Immature natural killer cell (primary cell): ENCODE results near the gene F2RL1. TPM values are rescaled to one million over a fixed set of nuclear protein-coding genes. Genes with fewer than 3 reads are reported as not detected.
"Not testable (repeated sequence)": the region's sequence is repeated elsewhere in the genome, so short reads cannot be mapped to it uniquely, and the experiment has no call there.

Experiments used
- DNase-seq, 3 donors: peaks; one replicate each; pipeline ENCODE4 v3.0.0; 2022; ENCODE audit warnings: mixed read lengths in 1 of 3
- H3K27ac Mint-ChIP-seq, 6 donors: one replicate each; pipeline ENCODE4 v1.8.0; 2020; ENCODE audit warnings: mixed read lengths in 6 of 6, mild to moderate bottlenecking in 5 of 6, inconsistent platforms in 4 of 6, moderate library complexity in 3 of 6
- H3K27me3 Mint-ChIP-seq, 3 donors: one replicate each; pipeline ENCODE4 v1.8.0; 2020 to 2021; ENCODE audit warnings: low read depth in 3 of 3, mild to moderate bottlenecking in 3 of 3, mixed read lengths in 3 of 3, moderate library complexity in 3 of 3, inconsistent platforms in 1 of 3
- H3K36me3 Mint-ChIP-seq, 3 donors: one replicate each; pipeline ENCODE4 v1.8.0; 2020; ENCODE audit warnings: mixed read lengths in 3 of 3, inconsistent platforms in 2 of 3, mild to moderate bottlenecking in 2 of 3
- H3K4me1 Mint-ChIP-seq, 2 donors: one replicate each; pipeline ENCODE4 v1.8.0; 2020; ENCODE audit warnings: inconsistent platforms in 2 of 2, mild to moderate bottlenecking in 2 of 2, mixed read lengths in 2 of 2, moderate library complexity in 1 of 2
- H3K4me3 Mint-ChIP-seq, 5 donors: one replicate each; pipeline ENCODE4 v1.8.0; 2020; ENCODE audit warnings: mild to moderate bottlenecking in 5 of 5, mixed read lengths in 5 of 5, inconsistent platforms in 3 of 5, moderate library complexity in 3 of 5
- H3K9me3 Mint-ChIP-seq, 6 donors: one replicate each; pipeline ENCODE4 v1.8.0; 2020; ENCODE audit warnings: mild to moderate bottlenecking in 6 of 6, mixed read lengths in 6 of 6, inconsistent platforms in 4 of 6, moderate library complexity in 3 of 6
- polyA plus RNA-seq, 3 donors: library from polyadenylated mRNA; unstranded; fragments of 300-500 nt; fragmentation: Illumina TruSeq; gene quantifications; one replicate each; pipeline ENCODE4 v1.2.3, GENCODE V29; 2021

The F2RL1 gene
- polyA plus RNA-seq, 3 donors from 2014 or later = 0.53 to 2.1 TPM; not detected in 1

DNA sequence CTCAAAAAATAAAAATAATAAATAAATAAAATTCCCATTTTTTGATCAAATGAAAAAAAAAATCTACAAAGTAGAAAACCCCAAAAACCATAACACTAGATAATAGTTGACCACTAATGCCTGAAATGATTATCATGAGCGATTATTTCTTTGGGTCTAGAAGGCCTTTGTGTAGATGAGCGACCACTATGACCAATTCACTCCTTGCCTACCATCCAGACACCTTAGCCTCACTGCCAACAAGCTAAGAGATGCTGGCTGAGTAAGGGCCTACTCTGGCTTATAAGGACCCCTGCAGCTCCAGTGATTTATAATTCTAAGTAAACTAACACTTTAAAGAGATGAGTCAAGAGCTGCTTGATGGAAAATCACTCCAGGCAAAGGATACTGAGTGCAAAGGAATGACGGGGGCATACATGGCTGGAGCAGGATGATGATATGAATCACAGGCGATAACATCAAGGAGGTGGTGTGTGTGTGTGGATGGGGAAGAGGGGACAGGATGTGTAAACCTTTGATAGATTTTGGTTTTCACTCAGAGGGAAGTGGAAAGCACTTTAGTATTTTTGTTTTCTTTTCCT is 4.8 kb upstream of the F2RL1 start:
- H3K36me3 Mint-ChIP-seq = no peaks in the 10 kb centered on the region

DNA sequence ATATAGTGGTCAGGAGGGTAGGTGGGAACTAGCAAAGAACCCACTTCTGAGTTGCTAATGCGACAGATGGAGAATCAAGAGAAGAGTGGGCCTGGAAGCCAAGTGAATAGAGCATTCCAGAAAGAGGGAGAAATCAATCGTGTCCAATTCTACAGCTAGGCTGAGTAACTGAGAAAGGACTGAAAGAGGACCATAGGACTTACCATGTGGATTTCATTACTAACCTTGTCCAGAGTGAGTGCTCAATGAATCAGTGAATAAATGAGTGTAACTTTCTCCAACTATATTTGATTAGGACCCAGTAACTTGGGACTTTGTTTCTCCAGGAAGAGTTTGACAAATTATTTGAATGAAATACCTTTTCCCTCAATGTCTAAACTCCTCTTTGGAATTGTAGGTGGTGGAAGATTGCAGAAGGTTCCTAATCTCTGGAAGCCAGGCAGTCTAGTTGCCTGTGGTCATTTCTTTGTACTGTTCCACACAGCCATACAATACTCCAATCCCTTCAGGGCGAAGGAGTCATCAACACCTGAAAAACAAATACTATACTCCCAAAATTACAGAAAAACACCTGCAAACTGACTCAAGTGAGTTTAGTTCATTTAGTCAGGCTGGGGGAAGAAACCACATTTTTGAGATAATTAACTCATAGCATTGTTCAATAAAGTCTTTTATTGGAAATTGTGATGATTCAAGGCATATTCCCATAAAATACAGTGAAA is 2.6 kb upstream of the F2RL1 start:
- no peaks in the 10 kb centered on the region for H3K36me3 Mint-ChIP-seq

More for the DNA sequence above, 4.8 kb upstream of the F2RL1 start:
- no peak overlapping the region for H3K27ac Mint-ChIP-seq
- peaks cover 10 to 13% (median 11%) of the 10 kb centered on the region in 3 donors for H3K27me3 Mint-ChIP-seq
- DNase-seq = no peak
- H3K4me1 Mint-ChIP-seq = peaks cover 7% of the 10 kb centered on the region in 2 donors
- H3K9me3 Mint-ChIP-seq = no peaks in the 10 kb centered on the region
- H3K4me3 Mint-ChIP-seq = no peak overlapping the region

DNA sequence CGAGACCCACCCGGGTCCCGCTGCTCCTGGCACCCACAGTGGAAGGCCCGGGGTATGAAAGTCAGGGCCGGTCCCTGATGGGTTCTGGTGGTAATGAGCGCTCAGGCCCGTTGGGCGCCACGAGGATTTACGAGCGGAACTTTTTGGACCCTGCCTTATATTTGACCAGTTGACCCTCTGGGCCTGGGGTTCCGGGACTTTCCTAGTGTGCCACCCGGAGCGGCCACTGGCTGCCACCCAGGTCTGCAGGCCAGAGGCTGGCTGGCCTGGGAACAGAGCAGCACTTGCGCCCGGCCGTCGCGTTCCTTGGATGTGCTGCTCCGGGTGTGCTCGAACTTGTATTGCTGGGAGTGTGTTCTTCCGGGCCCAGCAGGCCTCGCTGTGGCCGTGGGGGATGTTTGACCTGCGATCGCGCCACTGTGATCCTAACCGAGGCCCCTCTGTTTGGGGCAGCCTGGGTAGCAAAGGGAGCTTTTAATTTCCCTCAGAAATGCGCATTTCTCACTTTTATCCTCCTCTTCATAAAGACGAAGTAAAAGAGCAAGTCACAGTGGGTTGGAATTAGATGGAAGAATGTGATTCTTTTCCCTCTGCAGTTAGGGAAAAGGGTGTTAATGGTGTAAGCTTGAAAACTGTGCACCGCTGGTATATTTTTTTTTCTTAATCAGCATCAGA is 1.2 kb downstream of the F2RL1 start:
- peaks cover 19 to 26% (median 22%) of the 10 kb centered on the region in 3 donors for H3K27me3 Mint-ChIP-seq
- H3K4me1 Mint-ChIP-seq = peaks cover 7 to 12% of the 10 kb centered on the region in 2 donors
- DNase-seq = no peak
- H3K9me3 Mint-ChIP-seq = peaks cover 0 to 3% (median 0%) of the 10 kb centered on the region in 6 donors
- peak overlapping the region; percentile 64 to 81 (median 76) for H3K4me3 Mint-ChIP-seq
- no peak overlapping the region for H3K27ac Mint-ChIP-seq
- H3K36me3 Mint-ChIP-seq = no peaks in the 10 kb centered on the region

More for the DNA sequence above, 2.6 kb upstream of the F2RL1 start:
- Mint-ChIP-seq H3K27me3 (peaks cover 15 to 26% (median 21%) of the 10 kb centered on the region in 3 donors), H3K4me3 (no peak overlapping the region), H3K9me3 (no peaks in the 10 kb centered on the region), H3K27ac (no peak overlapping the region), H3K4me1 (peaks cover 7 to 12% of the 10 kb centered on the region in 2 donors)
- no peak for DNase-seq

DNA sequence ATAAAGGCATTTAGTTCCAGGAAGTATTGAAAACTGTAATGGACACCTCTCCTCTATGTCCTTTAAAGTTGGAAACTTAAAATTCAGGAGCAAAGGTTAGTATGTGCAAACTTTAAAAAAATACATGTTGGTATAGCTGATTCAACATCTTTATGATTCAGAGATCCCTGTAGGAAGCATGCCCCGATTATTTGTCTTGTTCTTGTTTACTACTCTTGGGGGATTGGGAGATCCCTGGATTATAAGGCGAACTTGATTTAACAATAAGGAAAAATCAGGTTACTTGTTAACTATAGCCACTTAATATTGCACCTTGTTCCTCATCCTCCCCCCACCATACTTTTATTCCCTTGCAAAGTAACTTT is 1.7 kb downstream of the F2RL1 start:
- Mint-ChIP-seq H3K36me3 (no peaks in the 10 kb centered on the region), H3K9me3 (peaks cover 0 to 3% (median 0%) of the 10 kb centered on the region in 6 donors), H3K4me1 (peaks cover 7 to 12% of the 10 kb centered on the region in 2 donors), H3K27ac (no peak overlapping the region), H3K27me3 (peaks cover 19 to 26% (median 22%) of the 10 kb centered on the region in 3 donors), H3K4me3 (peak overlapping the region; percentile 13 to 76 (median 64))
- no peak for DNase-seq

DNA sequence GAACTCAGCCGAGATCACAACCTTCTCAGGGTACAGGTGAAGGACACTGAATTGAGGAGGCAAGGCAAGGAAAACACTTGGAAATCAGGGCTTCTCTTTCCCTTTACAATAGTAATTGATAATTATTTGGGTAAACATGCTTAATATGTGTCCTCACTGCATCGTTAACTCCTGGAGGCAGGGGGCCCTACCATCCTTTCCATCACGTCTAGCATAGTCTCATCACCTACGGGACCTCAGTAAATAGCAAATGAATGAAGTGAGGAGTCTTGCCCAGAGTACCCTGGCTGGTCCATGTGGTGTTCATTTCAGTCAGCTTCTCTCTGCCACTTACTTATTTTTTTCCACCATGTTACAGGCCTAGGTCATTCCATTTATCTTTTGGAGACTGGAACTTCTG is 2.3 kb downstream of the F2RL1 start:
- H3K9me3 Mint-ChIP-seq = peaks cover 0 to 3% (median 0%) of the 10 kb centered on the region in 6 donors

DNA sequence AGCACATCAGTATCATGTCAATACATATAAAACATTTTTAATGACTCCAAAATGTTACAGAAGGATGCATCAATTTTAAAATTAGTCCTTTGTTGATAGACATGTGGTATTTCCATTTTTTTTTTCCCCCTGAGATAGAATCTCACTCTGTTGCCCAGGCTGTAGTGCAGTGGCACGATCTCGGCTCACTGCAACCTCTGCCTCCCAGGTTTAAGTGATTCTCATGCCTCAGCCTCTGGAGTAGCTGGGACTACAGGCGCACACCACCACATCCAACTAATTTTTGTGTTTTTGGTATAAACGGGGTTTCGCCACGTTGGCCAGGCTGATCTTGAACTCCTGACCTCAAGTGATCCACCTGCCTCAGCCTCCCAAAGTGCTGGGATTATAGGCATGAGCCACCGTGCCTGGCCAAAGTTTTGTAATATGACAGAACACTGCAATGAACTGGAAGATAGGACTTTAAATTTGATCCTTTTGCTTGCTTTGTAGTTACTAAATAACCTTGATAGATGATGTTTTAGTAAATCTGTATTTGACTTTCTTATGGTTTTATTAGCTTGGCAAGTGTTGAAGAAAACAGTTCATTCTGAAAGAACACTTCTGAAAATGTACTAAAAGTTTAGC is 3.4 kb downstream of the F2RL1 start:
- not testable (repeated sequence) for H3K27ac Mint-ChIP-seq, DNase-seq, H3K4me3 Mint-ChIP-seq, H3K36me3 Mint-ChIP-seq, H3K9me3 Mint-ChIP-seq
- peaks cover 15 to 23% (median 22%) of the 10 kb centered on the region in 3 donors for H3K27me3 Mint-ChIP-seq
- H3K4me1 Mint-ChIP-seq = peaks cover 7 to 12% of the 10 kb centered on the region in 2 donors

More for the DNA sequence above, 2.3 kb downstream of the F2RL1 start:
- H3K4me3 Mint-ChIP-seq = peak overlapping the region in 1 of 5 donors; percentile 2
- peaks cover 7 to 12% of the 10 kb centered on the region in 2 donors for H3K4me1 Mint-ChIP-seq
- DNase-seq = no peak
- peaks cover 19 to 29% (median 22%) of the 10 kb centered on the region in 3 donors for H3K27me3 Mint-ChIP-seq
- H3K36me3 Mint-ChIP-seq = no peaks in the 10 kb centered on the region
- H3K27ac Mint-ChIP-seq = no peak overlapping the region

DNA sequence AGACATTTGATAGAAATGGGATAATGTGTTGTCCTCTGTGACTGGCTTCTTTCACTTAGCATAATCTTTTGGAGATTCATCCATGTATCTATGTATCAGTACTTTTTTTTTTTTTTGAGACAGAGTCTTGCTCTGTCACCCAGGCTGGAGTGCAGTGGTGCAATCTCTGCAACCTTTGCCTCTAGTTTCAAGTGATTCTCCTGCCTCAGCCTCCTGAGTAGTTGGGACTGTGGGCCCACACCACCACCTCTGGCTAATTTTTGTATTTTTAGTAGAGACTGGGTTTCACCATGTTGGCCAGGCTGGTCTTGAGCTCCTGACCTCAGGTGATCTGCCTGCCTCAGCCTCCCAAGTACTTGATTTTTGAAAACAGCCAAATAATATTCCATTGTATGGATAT is 7.6 kb downstream of the F2RL1 start:
- H3K4me3 Mint-ChIP-seq, H3K27ac Mint-ChIP-seq, H3K36me3 Mint-ChIP-seq, H3K4me1 Mint-ChIP-seq, DNase-seq, H3K9me3 Mint-ChIP-seq, H3K27me3 Mint-ChIP-seq: not testable (repeated sequence)

DNA sequence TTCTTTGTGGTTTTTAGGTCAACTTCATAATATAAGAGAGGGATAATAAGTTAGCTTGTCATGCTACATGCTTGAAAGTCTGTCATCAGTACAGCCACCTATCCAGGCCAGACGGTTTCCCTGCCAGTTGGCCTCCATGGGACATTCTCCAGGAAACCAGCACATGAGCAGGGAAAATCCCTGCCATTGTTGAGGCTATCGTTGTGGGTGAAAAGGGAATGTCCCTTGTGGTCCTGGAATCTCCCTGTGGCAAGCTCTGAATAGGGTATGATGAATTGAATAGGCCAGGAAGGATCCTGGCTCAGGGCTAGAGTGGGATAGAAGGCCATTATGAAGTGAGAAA is 12.3 kb downstream of the F2RL1 start:
- no peak for DNase-seq
- peaks cover 0 to 6% (median 0%) of the 10 kb centered on the region in 3 donors for H3K27me3 Mint-ChIP-seq
- no peaks in the 10 kb centered on the region for H3K4me1 Mint-ChIP-seq
- H3K27ac Mint-ChIP-seq = no peak overlapping the region
- H3K36me3 Mint-ChIP-seq = no peaks in the 10 kb centered on the region
- H3K9me3 Mint-ChIP-seq = no peaks in the 10 kb centered on the region
- H3K4me3 Mint-ChIP-seq = no peak overlapping the region

DNA sequence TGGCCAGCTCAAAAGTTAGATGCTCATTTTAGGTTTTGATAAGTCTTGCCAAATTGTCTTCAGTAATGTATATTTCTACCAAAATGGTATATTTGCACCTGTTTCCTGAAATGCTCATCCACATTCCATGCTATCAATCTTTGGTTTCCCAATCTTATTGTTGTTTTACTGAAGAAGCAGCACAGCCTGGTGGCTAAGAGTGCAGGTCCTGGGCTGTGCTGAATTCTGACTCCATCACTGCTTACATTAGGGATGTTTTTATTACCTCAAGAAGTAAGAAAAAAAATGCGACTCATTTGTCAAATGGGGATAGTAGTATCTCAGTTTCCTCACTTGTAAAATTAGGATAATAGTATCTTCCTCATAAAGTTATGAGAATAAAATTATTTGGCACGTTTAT is 17.4 kb downstream of the F2RL1 start:
- Mint-ChIP-seq H3K36me3 (no peaks in the 10 kb centered on the region), H3K27me3 (peaks cover 0 to 2% (median 0%) of the 10 kb centered on the region in 3 donors), H3K27ac (no peak overlapping the region), H3K4me1 (no peaks in the 10 kb centered on the region), H3K4me3 (no peak overlapping the region), H3K9me3 (no peaks in the 10 kb centered on the region)
- DNase-seq = no peak

DNA sequence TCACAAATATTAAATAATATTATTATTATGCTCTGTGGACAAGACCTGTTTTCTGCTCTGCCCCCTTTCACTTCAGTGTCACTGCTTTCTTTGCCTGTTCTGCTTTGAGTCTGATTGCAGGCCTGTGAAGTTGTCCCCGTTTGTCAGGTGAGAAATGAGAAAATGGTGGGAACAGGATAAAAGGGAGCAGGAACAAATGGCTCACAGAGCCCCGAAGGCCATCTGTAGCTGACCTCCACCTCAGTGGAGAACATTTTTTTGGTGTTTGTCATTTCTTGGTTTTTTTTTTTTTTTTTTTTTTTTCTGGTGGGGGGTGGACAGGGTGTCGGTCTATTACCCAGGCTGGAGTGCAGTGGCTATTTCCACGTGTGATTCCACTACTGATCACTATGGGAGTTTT is 17.8 kb downstream of the F2RL1 start:
- no peaks in the 10 kb centered on the region for H3K36me3 Mint-ChIP-seq
- no peak overlapping the region for H3K4me3 Mint-ChIP-seq
- H3K4me1 Mint-ChIP-seq = no peaks in the 10 kb centered on the region
- no peak overlapping the region for H3K27ac Mint-ChIP-seq
- H3K27me3 Mint-ChIP-seq = peaks cover 0 to 3% (median 0%) of the 10 kb centered on the region in 3 donors
- H3K9me3 Mint-ChIP-seq = no peaks in the 10 kb centered on the region
- DNase-seq = no peak

DNA sequence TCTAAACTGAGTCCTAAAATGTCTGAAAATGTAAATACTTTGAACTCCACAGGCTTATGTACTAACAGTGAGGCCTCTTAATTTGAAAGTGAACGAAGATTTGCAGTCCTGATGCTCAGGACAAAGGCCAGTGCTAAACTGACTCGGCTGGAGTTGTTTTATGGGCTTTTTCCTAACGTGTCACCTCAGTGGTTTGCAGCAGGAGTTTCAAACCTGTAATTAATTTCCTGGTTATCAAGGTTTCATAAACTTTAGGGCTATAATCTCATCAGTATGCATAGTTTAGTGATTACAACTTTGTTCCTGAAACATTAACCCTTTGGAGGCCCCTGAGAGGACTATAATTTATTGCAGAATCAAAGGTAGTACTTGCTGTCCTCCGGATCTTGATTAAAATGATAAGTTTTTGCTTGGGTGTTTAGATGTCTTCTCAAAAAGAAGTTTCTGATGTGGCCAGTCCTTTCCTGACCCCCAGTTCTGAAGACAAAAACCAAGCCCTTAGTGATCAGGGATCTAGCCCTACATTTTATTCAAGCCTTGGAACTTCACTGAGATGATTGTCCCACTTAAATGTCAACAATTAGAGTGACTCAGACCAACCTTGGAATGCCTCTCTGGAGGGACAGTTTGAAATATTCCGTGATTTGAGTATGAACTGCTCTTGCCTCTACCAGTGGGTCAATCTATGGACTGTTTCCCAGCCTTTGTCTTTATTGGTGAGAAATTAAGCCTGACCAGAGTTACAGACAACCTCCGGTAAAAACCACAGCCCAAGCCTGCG is 19.8 kb downstream of the F2RL1 start:
- Mint-ChIP-seq H3K4me1 (no peaks in the 10 kb centered on the region), H3K36me3 (peaks cover 0 to 3% (median 0%) of the 10 kb centered on the region in 3 donors), H3K4me3 (no peak overlapping the region), H3K27me3 (peaks cover 0 to 3% (median 0%) of the 10 kb centered on the region in 3 donors), H3K9me3 (no peaks in the 10 kb centered on the region), H3K27ac (no peak overlapping the region)
- DNase-seq = no peak

DNA sequence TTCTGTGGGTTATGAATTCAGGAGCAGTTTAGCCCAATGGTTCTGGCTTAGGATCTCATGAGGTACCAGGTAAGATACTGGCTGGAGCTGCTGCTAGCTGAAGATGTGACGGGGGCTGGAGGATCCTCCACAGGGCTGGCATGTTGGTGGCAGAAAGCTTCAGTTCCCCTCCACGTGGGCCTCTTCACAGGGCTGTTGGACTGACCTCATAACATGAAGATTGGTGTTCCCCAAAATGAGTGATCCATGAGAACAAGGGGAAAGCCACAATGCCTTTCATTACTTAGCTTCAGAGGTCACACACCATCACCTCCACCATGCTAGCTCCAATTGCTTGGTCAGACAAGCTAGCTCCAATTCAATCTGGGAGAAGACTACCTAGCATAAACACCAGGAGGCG is 22.5 kb downstream of the F2RL1 start:
- H3K27me3 Mint-ChIP-seq = peaks cover 0 to 5% (median 0%) of the 10 kb centered on the region in 3 donors
- no peak for DNase-seq
- no peak overlapping the region for H3K27ac Mint-ChIP-seq
- H3K4me1 Mint-ChIP-seq = no peaks in the 10 kb centered on the region
- no peaks in the 10 kb centered on the region for H3K9me3 Mint-ChIP-seq
- no peak overlapping the region for H3K4me3 Mint-ChIP-seq
- peaks cover 0 to 3% (median 0%) of the 10 kb centered on the region in 3 donors for H3K36me3 Mint-ChIP-seq

DNA sequence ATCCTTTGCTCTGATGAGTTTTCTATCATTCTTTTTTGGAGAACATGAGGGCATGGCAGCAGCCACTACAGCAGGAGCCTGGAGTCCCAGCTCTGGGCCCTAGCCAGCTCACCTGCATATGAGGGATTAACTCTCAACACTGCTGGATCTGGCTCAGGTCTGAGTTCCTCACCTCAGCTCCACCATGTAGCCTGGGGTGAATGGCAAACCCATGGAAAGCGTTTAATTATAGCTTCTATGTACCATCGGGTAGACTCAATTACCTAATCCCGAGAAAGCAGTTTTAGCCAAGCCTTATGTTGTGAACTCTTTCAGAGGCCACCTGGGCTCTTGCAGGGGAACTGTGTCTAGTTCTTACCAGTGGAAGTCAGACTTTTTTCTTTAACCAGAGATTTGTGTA is 27.1 kb downstream of the F2RL1 start:
- H3K27ac Mint-ChIP-seq = no peak overlapping the region
- H3K4me3 Mint-ChIP-seq = no peak overlapping the region
- DNase-seq = no peak

More for the DNA sequence above, 27.1 kb downstream of the F2RL1 start:
- peaks cover 14% of the 10 kb centered on the region in 2 donors for H3K4me1 Mint-ChIP-seq
- H3K36me3 Mint-ChIP-seq = peaks cover 0 to 3% (median 0%) of the 10 kb centered on the region in 3 donors
- peaks cover 0 to 5% (median 0%) of the 10 kb centered on the region in 3 donors for H3K27me3 Mint-ChIP-seq
- H3K9me3 Mint-ChIP-seq = no peaks in the 10 kb centered on the region
